ENCODE results near the gene LMOD3.

The LMOD3 gene

DNA sequence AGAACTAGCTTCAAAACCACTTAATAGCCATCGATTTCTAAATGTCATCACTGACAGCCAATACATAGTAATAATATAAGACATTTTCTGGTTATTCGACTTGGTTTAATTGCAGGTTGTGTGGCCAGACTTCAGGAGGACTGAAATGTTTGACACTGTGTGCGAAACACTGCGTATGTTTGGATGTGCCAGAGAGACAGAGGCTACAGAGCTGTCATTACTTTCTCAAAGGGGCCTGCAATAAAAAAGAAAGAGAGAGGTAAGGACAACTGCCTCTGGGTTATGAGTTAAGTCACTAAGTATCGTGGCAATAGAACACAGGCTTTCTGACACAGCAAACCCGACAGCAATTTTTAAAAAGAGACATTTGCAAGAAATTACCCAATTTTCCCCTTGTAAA lies 882 bp downstream of the LMOD3 start:
- no peak for DNase-seq

DNA sequence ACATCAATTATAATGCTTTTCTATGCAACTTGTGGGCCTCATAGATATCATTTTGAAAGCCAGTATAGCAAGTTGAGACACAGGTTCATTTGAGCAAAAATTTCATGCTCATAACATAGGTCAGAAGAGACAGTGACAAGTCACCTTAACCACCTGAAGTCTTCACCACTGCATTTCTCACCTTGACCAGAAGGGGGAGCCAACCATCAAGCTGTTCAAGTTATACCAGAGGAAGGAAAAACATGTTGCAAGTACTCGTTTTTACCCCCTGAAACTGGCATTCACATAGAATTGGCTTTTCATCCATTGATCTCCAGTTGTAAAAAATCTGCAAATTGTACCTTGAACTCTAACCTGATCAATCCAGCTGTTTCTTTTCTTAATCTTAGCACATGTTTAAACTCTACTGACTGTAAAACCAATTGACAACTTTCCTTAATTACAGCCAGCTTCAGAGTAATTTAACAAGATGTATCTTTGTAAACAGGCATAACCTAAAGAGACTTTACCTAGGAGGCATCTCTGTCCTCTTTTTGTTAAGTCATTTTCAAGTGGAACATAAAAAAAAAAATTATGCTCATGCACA lies 1.4 kb downstream of the LMOD3 start:
- DNase-seq: peak; percentile 84

DNA sequence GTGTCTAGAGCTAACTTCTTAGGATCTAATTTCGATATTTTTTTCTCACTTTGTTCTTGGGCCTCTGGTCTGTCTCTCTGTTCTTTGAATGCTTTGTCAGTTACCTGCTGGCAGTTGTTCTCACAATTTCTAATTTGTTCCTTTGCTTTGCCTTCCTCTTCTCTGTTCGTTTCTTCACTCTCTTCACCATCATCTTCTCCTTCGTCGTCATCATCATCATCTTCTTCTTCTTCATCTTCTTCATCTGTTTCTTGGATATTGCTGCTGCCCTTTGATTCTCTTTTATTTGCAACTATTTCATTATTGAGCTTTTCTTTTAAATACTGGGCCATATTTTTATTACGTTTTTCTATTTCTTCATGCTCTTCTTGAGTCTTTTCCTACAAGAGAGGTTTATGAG lies 2.7 kb downstream of the LMOD3 start:
- no peak for DNase-seq

DNA sequence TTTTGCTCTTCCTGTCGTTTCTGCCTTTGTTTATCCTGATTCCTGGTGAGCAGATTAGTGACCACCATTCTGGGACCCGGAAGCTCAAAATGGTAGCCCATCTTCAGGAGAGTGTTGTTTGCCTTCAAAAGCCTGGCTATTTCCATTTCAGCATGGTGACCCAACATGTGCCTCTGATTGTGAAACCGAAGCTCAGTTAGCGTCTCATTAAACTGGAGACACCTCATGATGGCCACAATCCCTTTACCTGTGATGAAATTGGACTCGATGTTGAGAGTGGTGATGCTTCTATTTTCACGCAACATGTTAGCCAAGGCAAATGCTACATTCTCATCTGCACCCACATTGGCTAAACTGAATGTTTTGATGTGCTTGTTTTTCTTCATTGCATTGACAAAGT lies 3.3 kb downstream of the LMOD3 start:
- DNase-seq: no peak

DNA sequence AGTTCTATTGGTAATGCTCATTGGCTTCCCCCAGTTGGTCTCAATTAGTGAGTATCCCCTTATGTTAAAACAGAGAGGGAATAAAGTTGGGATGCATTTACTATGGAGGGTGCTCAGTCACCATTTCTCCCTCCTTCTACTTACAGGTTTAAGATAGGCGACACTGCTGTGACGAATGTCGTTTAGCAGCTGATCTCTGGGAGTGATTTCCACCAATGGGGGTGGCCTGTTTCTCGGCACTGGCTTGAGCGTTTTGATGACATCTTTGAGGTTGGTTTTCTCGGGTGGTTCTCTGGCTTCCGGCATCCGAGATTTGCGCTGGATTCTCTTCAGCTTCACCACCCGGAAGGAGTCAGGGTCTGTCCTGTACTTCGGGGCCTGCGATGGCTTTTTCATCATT lies 3.8 kb downstream of the LMOD3 start:
- DNase-seq: no peak

DNA sequence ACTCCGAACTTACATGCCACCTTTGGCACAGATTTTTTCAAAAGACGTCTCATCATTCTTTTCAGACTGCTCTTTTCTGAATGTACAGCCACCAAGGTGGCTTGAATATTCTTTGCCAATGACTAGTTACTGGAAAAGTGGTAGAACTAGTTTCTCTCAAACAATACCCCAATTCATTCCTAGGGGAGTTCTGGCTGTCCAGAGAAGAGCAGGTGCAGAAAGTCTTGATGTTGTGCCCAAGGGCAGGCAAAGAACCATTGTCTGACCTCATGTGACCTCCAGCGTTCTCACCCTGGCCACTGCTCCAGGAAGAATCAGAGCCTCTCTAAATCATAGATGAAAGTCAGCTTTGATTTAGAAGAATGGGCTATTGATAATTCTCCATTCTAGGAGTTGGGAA lies 5.5 kb downstream of the LMOD3 start:
- no peak for DNase-seq

DNA sequence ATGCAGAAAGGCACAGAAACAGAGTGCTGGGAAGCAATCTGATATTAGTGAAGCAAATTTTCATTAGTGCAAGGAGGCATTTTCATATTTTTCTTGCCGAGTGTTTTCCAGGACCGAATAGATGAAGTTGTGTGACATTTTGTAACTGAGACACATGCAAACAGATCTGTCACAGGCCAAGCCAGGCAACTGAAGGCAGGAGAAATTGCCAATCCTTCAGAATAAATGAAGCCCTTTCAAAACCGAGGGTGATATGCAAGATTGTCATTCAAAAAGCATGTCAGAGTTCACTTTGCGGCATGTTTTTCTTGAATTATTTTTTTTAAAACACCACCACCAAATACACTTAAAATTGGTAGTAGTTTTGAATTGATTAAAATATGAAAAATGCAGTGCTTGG lies 6.2 kb downstream of the LMOD3 start:
- DNase-seq: no peak

DNA sequence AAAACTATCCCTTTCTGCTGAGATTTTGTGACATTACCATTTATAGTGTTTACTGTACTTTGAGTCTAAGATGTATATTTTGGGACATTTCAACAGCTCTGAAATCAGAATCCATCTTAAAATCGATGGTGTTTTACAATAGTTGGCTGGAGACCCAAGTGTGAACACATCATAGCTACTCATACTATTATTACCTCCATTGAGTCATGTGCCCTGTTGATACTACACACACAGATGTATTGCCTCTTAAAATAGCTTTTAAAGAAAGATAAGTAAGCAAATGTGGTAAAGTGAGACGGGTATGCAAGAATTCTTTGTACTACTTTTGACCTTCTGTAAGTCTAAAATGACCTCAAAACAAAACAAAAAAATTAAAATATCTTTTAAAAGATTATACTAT lies 6.7 kb downstream of the LMOD3 start:
- no peak for DNase-seq

DNA sequence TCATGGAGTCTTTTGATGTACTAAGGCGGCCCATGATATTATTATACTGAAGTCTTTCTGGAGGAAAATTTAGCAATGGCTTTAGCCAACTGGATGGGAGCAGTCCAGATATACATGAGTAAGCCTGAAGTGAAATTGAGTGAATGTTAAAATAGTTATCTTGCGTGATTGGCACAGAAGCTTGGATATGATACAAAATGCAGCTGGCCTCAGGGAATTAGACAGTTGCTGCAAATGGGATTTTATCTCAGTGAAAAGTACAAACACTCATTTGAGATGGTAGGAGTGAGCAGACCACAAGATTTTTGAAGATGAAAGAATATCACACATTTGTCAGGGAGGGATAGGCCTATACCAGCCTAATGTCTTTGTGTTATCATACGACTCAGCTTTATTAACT lies 8.9 kb downstream of the LMOD3 start:
- DNase-seq: no peak

DNA sequence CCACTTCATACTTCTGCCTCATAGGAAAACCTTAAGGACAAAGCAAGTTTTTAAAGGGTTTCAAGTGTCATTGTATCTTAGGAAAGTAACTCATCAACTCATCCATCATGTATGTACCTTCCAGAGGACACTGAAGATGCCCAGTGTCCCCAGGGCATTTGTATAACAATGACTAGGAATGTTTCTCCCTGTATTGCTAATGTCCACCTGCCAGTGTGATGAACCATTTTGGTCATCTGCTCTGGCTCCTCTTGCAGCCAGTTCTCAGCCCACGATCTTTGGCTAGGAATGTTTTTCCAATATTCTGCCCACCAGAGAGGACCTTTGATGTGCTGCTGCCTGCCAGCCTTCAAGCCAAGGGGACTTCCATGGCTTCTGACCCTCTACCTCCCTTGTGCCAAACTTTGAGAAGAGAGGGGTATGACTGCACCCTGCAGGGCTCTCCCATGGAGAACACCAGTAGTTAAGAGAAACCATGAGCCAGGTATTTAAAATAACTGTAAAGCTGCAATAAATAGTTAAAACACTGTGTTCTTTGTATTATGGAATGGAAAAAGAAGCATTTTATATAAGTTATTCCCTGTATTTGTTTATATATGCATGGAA lies 11.4 kb downstream of the LMOD3 start:
- DNase-seq: no peak

DNA sequence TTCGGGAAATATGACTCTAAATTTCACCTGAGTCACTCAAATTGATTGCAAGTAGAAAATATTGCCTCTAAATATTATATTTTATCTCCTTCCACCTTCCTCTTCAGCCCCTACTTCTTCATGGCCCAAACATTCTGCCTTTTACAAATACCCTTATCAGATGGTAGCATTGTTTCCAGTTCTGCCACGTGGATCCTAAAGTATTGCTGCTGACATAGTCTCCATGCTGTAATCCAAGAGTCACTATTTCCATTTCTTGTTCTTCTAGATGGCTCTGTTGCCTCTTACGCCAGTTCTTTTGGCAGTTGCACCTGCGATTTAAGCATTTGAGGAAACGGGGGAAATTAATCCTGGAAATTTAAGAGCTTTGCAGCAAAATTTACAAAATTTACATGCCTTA lies 13.6 kb downstream of the LMOD3 start:
- no peak for DNase-seq

DNA sequence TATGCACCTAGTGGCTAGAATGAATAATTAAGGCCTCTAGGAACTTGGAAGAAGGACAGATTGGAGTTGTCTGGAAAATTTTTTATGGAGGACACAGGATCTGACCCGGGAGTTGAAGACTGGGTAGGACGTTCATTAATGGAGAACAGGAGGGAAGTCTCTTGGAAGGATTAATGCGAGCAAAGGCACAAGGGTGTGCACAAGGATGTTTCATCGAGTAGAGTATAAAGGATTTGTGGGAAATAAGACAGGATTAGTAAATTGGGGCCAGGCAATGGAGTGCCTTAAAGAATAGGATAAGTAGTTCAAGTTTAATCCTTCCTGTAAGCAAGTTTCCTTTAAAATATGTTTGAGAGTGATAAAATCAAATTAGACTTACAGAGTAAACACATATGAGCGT lies 14.6 kb downstream of the LMOD3 start:
- no peak for DNase-seq

DNA sequence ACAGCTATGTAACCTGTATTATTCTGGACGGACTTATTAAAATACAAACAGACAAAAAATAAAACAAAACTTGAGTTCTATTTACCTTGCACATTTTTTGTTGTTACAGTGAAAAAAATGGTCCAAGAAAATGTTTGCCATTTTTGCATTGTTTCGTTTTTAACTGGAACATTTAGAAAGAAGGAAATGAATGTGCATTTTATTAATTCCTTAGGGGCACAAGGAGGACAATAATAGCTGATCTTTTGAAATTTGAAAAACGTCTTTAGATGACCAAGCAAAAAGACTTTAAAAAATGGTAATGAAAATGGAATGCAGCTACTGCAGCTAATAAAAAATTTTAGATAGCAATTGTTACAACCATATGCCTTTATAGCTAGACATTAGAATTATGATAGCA lies 17.1 kb downstream of the LMOD3 start:
- no peak for DNase-seq

DNA sequence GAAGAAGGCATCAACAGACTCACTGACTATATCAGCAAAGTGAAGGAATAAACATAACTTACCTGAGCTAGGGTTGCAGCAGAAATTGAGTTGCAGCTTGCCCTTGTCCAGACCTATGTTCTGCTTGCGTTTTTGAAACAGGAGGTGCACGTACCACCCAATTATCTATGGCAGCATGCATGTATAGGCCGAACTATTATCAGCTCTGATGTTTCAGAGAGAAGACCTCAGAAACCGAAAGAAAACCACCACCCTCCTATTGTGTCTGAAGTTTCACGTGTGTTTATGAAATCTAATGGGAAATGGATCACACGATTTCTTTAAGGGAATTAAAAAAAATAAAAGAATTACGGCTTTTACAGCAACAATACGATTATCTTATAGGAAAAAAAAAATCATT lies 17.8 kb downstream of the LMOD3 start:
- DNase-seq: no peak

DNA sequence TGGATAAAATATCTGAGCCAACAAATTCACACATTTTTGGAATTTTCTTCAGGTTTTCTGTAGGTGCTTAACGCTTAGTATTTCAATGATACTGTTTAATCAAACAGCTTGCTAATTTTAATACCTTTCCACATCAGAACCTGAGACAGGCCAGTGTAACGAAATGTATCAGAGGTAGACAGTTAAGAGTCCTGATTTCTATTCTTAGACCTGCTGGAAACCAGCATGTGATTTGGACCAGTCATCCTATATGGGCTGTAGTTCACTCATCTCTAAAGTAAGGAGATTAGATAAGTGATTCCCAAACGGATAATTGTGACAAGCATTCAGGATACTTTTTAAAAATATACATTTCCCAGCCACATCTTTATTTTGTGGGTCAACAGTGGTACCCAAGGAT lies 19.3 kb downstream of the LMOD3 start:
- DNase-seq: no peak

DNA sequence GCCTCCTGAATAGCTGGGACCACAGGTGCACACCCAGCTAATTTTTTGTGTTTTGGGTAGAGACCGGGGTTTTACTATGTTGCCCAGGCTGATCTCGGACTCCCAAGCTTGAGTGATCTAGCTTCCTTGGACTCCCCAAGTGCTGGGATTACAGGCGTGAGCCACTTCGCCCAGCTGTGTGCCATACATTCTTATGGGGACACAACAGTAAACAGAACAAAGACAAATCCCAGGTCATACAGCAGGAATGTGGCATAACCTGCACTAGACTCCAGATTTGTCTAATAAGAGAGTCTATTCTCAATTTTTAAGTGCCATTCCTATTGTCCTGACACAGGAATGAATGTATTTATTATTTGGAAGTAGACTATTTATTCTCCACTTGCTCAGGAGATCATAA lies 20.0 kb downstream of the LMOD3 start:
- no peak for DNase-seq

DNA sequence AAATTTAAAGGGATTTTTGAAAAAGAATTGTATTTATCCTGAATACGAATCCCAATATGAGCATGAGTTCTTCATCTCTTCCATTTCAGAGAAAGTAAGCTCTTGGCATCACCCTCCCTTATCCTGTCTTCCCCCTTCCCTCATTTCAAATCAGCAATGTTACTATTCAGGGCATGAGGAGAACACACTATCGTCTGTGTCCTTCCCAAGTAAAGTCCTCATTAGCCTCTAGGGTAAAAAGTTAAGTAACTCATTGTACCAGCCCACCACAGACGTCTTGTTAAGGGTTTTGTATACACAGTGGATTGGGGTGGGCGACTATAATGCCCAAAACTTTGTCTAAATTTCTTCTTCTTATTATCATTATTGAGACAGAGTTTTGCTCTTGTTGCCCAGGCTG lies 22.8 kb downstream of the LMOD3 start:
- no peak for DNase-seq

DNA sequence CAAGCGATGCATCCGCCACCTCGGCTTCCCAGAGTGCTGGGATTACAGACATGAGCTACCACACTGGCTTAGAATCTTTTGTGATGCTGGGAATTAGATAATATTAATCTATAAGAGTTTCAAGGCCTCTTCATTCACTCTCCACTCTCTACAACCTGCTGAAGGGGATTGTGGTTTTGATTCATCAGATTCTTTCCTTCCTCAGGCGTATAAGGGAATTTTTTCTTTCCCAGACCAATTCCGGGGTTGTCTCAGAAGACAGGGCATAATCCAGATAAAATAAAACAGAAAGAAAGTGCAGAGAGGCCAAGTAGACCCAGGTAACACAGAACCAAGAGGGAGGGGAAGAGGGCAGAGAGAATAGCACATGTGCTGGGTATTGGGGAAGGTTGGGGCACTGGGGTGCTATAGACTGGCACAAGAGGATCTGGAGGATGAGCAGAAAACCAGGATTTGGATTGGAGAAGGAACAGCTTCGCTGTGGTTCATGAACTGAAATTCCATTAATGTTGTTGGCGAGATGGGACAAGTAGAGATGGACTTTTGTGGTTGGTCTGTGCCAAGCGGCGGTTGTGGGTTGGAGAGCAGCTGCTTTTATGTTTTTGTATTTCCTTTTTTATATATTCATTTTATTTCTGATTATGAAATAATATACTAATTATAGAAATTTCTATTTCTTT lies 24.8 kb downstream of the LMOD3 start:
- no peak for DNase-seq

DNA sequence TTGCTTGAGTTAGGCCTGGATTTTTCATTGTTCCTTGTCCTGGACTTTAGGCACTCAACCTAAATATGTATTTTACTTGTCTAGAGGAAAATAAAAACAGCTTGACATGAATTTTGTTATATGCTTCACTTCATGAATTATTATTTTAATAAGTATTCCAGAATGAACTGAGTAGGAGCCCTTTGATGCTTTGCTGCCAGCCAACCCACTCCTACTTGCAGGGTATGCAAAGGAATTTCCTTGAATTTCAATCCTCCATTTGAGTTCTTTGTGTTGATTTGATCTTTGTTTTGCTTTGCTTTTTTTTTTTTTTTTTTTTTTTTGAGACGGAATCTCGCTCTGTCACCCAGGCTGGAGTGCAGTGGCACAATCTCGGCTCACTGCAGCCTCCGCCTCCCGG lies 26.1 kb downstream of the LMOD3 start:
- DNase-seq: no peak

DNA sequence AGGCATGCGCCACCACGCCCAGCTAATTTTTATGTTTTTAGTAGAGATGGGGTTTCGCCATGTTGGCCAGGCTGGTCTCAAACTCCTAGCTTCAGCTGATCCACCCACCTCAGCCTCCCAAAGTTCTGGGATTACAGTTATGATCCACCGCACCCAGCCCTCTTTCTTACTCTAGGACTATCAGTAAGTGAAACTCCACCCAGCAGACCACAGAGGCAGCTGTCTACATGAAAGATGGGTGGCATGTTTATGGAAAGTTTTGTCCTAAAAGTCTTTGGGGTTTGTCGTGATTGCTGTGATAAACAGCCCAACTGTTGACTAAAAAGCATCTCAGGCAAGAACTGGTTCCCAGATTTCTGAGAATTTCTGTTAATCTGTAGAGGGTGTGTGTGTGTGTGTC lies 26.8 kb downstream of the LMOD3 start:
- no peak for DNase-seq

DNA sequence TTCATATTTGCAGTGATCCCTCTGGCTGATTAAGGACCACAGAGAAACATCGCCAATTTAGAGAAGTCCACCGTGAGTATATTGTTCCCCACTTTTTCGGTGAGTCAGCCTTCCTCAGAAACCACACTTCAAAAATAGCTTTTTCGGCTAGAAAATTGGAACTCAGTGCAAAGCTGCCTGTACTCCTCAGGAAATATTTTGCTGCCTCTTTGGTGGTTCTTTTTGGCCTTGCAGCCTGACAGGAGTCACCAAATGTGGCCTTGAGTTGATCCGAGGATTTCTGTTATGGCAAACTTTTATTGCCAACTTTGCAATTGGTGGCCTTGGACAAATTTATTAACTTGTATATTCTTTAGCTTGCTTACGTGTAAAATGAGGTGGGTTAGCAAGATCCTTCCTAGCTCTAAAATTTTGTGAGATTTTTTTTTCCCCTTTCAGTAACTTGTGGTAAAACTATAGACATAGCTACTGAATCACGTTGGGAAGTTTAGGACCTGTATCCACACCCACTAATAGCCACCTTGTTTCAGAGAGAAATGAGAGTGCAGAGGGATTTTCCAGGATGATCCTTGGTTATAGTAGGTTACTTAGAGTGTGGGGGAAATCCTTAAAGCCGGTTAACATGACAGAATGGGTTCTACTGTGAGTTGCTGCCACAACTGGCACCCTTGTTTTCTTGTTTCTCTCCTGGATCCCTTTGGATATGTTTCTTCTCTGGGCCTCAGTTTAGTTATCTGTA lies 27.8 kb downstream of the LMOD3 start:
- no peak for DNase-seq

DNA sequence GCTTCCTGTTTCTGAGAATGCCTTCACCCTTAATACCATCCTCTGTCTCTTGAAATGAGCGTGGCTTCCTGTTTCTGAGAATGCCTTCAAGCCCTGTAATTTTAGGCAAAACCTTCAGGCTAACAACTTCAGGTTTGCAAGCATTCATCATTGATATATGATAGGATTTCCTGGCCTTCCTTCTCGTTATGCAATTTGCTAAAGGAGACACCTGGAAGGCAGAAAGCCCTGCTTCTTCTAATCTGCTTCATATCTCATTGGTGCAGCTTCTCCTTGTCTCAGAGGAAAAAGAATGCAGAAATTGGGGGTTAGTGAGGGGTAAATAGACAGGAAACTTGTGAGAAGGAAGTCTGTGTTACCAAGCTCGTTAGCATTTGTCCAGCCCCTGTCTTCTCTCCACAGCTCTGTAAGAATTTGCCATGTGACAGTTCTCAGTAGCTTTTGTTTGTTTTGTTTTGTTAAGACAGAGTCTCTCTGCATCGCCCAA lies 30.3 kb downstream of the LMOD3 start:
- no peak for DNase-seq

DNA sequence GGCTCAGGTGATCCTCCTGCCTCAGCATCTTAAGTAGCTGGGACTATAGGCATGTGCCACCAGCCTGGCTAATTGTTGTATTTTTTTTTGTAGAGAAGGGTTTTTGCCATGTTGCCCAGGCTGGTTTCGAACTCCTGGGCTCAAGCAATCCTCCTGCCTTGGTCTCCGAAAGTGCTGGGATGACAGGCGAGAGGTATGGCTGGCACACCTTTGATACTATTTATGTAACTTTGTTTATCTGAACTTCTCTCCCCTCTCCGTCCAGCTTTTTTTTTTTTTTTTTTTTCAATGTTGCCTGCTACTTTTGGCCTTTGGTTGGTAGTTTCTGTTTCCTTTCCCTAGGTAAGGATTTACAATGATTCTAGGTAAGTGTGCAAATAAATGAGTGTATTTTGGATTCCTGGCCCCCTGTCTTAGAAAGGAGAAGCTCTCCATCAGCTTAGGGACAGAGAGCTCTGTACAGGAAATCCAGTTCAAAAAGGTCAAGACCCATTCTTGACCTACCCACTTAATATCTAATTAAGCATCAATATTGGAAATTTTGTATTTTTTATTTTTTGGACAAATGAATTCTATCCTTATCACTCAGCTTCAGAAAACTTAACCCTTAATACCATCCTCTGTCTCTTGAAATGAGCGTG lies 30.9 kb downstream of the LMOD3 start:
- no peak for DNase-seq

DNA sequence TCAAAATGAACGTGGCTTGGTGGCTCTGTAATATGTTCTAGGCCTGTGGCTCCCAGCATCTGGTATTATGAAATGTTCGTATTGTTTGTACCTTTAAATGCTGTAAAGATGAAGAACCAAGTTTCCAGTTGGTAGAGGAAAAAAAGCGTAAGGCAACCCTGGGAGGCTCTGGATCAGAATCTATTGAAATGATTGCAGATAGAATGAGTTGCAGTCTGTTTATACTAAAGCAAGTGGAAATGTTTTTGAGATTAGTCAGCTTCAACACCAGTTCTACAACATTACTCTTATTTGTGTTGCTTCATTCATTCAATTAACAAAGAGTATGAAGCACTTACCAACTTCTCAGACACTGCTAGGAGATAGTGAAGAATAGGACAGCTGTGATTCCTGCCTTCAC lies 32.4 kb downstream of the LMOD3 start:
- DNase-seq: no peak

Measured in activated CD8-positive, alpha-beta memory T cell treated with anti-CD3 and anti-CD28 coated beads, Interleukin-2, amount 50 U/mL, for 48 hours (primary cell).